Measurements from ENCODE around the gene SMARCA4.

- TF ChIP-seq EZH2 (IDR thresholded peaks at IDR 0.05; ENCODE audit: borderline replicate concordance, low read length): no peak
- TF ChIP-seq CTCF (IDR thresholded peaks at IDR 0.05; ENCODE audit: low read length): no peak
Observed at GRCh38 chr19:10998666-10999065, 37.8 kb downstream of the SMARCA4 start.

Measured in OCI-LY1 (cell line).